GM23338 (cell line): Measurements from ENCODE around the gene FAM50A.

Experiments
- EZH2 ChIP-seq: fragments of 200-600 bp; sonication (generic); IDR thresholded peaks from one replicate; pipeline ENCODE4 v1.8.0; 2017; ENCODE audit warnings: antibody characterized with exemption, mild to moderate bottlenecking, low read depth; ENCODE audit not compliant: unreplicated experiment
- EZH2phosphoT487 ChIP-seq: fragments of 200-600 bp; sonication (generic); IDR thresholded peaks from one replicate; pipeline ENCODE4 v1.8.1; 2018; ENCODE audit warnings: antibody characterized with exemption; ENCODE audit not compliant: unreplicated experiment
- POLR2AphosphoS5 ChIP-seq: IDR thresholded peaks from 2 replicates; pipeline ENCODE4 v1.6.1; 2016; ENCODE audit warnings: antibody characterized with exemption, low read depth
- ZNF114 ChIP-seq: fragments of 250-450 bp; sonication (Bioruptor Pico); IDR thresholded peaks from 2 replicates; pipeline ENCODE4 v1.5.0; 2020; ENCODE audit warnings: mild to moderate bottlenecking, moderate library complexity
- TF ChIP-seq, protein P1 (sequence below), 2 experiments: fragments of 200-600 bp in 1 of 2; sonication (generic) in 1 of 2; conservative IDR thresholded peaks; 2 replicates each; pipeline versions ENCODE4 v1.5.1 to v1.6.1; 2016 to 2017; ENCODE audit warnings: antibody characterized with exemption in 2 of 2, low read depth in 2 of 2, mild to moderate bottlenecking in 2 of 2, moderate library complexity in 1 of 2
- TF ChIP-seq, protein P2 (sequence below): IDR thresholded peaks from 2 replicates; pipeline ENCODE4 v1.6.1; 2016; ENCODE audit warnings: antibody characterized with exemption
- TF ChIP-seq, protein P3 (sequence below): fragments of 250-450 bp; sonication (Bioruptor Pico); IDR thresholded peaks from 2 replicates; pipeline ENCODE4 v1.5.0; 2020; ENCODE audit warnings: mild to moderate bottlenecking, moderate library complexity
- TF ChIP-seq, protein P4 (sequence below): IDR thresholded peaks from one replicate; pipeline ENCODE4 v1.6.1; 2018; ENCODE audit warnings: antibody characterized with exemption; ENCODE audit not compliant: unreplicated experiment

DNA sequence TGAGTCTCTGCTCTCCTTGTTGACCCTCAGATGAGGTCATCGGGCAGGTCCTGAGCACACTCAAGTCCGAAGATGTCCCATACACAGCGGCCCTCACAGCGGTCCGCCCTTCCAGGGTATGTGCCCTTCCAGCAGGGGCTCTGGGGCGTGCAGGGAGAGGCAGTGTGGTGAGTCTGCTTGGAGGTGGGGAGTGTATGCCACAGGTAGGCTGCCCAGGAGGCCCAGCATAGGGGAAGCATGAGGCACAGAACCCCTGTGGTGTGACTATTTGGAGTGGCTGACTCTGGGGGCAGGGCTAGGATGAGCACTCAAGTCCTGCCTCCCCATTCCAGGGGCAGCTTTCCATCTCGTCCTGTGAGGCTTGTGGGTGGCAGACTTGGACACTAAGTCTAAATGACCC lies 10.3 kb upstream of the FAM50A start:
- TF ChIP-seq EZH2, result no peak
- TF ChIP-seq, protein P1, sequence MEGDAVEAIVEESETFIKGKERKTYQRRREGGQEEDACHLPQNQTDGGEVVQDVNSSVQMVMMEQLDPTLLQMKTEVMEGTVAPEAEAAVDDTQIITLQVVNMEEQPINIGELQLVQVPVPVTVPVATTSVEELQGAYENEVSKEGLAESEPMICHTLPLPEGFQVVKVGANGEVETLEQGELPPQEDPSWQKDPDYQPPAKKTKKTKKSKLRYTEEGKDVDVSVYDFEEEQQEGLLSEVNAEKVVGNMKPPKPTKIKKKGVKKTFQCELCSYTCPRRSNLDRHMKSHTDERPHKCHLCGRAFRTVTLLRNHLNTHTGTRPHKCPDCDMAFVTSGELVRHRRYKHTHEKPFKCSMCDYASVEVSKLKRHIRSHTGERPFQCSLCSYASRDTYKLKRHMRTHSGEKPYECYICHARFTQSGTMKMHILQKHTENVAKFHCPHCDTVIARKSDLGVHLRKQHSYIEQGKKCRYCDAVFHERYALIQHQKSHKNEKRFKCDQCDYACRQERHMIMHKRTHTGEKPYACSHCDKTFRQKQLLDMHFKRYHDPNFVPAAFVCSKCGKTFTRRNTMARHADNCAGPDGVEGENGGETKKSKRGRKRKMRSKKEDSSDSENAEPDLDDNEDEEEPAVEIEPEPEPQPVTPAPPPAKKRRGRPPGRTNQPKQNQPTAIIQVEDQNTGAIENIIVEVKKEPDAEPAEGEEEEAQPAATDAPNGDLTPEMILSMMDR (conservative IDR thresholded peaks at IDR 0.05; ENCODE audit: low read depth in 2 of 2), result no peak
- no peak for TF ChIP-seq EZH2phosphoT487
- TF ChIP-seq POLR2AphosphoS5, result no peak
- TF ChIP-seq, protein P2, sequence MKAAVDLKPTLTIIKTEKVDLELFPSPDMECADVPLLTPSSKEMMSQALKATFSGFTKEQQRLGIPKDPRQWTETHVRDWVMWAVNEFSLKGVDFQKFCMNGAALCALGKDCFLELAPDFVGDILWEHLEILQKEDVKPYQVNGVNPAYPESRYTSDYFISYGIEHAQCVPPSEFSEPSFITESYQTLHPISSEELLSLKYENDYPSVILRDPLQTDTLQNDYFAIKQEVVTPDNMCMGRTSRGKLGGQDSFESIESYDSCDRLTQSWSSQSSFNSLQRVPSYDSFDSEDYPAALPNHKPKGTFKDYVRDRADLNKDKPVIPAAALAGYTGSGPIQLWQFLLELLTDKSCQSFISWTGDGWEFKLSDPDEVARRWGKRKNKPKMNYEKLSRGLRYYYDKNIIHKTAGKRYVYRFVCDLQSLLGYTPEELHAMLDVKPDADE, result no peak
- TF ChIP-seq, protein P3, sequence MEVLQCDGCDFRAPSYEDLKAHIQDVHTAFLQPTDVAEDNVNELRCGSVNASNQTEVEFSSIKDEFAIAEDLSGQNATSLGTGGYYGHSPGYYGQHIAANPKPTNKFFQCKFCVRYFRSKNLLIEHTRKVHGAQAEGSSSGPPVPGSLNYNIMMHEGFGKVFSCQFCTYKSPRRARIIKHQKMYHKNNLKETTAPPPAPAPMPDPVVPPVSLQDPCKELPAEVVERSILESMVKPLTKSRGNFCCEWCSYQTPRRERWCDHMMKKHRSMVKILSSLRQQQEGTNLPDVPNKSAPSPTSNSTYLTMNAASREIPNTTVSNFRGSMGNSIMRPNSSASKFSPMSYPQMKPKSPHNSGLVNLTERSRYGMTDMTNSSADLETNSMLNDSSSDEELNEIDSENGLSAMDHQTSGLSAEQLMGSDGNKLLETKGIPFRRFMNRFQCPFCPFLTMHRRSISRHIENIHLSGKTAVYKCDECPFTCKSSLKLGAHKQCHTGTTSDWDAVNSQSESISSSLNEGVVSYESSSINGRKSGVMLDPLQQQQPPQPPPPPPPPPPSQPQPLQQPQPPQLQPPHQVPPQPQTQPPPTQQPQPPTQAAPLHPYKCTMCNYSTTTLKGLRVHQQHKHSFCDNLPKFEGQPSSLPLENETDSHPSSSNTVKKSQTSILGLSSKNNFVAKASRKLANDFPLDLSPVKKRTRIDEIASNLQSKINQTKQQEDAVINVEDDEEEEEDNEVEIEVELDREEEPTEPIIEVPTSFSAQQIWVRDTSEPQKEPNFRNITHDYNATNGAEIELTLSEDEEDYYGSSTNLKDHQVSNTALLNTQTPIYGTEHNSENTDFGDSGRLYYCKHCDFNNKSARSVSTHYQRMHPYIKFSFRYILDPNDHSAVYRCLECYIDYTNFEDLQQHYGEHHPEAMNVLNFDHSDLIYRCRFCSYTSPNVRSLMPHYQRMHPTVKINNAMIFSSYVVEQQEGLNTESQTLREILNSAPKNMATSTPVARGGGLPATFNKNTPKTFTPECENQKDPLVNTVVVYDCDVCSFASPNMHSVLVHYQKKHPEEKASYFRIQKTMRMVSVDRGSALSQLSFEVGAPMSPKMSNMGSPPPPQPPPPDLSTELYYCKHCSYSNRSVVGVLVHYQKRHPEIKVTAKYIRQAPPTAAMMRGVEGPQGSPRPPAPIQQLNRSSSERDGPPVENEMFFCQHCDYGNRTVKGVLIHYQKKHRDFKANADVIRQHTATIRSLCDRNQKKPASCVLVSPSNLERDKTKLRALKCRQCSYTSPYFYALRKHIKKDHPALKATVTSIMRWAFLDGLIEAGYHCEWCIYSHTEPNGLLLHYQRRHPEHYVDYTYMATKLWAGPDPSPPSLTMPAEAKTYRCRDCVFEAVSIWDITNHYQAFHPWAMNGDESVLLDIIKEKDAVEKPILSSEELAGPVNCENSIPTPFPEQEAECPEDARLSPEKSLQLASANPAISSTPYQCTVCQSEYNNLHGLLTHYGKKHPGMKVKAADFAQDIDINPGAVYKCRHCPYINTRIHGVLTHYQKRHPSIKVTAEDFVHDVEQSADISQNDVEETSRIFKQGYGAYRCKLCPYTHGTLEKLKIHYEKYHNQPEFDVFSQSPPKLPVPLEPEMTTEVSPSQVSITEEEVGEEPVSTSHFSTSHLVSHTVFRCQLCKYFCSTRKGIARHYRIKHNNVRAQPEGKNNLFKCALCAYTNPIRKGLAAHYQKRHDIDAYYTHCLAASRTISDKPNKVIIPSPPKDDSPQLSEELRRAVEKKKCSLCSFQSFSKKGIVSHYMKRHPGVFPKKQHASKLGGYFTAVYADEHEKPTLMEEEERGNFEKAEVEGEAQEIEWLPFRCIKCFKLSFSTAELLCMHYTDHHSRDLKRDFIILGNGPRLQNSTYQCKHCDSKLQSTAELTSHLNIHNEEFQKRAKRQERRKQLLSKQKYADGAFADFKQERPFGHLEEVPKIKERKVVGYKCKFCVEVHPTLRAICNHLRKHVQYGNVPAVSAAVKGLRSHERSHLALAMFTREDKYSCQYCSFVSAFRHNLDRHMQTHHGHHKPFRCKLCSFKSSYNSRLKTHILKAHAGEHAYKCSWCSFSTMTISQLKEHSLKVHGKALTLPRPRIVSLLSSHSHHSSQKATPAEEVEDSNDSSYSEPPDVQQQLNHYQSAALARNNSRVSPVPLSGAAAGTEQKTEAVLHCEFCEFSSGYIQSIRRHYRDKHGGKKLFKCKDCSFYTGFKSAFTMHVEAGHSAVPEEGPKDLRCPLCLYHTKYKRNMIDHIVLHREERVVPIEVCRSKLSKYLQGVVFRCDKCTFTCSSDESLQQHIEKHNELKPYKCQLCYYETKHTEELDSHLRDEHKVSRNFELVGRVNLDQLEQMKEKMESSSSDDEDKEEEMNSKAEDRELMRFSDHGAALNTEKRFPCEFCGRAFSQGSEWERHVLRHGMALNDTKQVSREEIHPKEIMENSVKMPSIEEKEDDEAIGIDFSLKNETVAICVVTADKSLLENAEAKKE (CRISPR knock-in tag), result no peak
- TF ChIP-seq, protein P4, sequence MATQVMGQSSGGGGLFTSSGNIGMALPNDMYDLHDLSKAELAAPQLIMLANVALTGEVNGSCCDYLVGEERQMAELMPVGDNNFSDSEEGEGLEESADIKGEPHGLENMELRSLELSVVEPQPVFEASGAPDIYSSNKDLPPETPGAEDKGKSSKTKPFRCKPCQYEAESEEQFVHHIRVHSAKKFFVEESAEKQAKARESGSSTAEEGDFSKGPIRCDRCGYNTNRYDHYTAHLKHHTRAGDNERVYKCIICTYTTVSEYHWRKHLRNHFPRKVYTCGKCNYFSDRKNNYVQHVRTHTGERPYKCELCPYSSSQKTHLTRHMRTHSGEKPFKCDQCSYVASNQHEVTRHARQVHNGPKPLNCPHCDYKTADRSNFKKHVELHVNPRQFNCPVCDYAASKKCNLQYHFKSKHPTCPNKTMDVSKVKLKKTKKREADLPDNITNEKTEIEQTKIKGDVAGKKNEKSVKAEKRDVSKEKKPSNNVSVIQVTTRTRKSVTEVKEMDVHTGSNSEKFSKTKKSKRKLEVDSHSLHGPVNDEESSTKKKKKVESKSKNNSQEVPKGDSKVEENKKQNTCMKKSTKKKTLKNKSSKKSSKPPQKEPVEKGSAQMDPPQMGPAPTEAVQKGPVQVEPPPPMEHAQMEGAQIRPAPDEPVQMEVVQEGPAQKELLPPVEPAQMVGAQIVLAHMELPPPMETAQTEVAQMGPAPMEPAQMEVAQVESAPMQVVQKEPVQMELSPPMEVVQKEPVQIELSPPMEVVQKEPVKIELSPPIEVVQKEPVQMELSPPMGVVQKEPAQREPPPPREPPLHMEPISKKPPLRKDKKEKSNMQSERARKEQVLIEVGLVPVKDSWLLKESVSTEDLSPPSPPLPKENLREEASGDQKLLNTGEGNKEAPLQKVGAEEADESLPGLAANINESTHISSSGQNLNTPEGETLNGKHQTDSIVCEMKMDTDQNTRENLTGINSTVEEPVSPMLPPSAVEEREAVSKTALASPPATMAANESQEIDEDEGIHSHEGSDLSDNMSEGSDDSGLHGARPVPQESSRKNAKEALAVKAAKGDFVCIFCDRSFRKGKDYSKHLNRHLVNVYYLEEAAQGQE, result no peak
- no peak for TF ChIP-seq ZNF114 (CRISPR knock-in tag)
